A549 (cell line): ENCODE data around the gene PLCB3. TPM values are rescaled to one million over a fixed set of nuclear protein-coding genes. Genes with fewer than 3 reads are reported as not detected.

ENCODE experiments used
- ATAC-seq, 2 experiments: fragments of 200-7000 bp in 1 of 2; fragments of >200 bp in 1 of 2; cut with Nextera tagmentation in 1 of 2; cut with Tn5 transposase in 1 of 2; 3 replicates each; pipeline versions ENCODE4 v1.8.0 to v1.9.1; 2018 to 2020; ENCODE audit warnings: mild to moderate bottlenecking in 1 of 2, moderate library complexity in 1 of 2
- CTCF ChIA-PET: fragments of 300-600 bp; sonication (Branson Sonifier 250); formaldehyde crosslinking; extraction: SDS; loops from one replicate; lab custom pipeline; 2021; ENCODE audit warnings: antibody characterized with exemption, inconsistent platforms; lab: Yijun Ruan, JAX
- POLR2A ChIA-PET: fragments of 350-600 bp; formaldehyde crosslinking; extraction: SDS; loops from one replicate; lab custom pipeline; 2021; ENCODE audit warnings: antibody characterized with exemption, inconsistent platforms; lab: Yijun Ruan, JAX
- DNase-seq, 2 experiments: peaks; one replicate each; pipeline versions ENCODE4 v3.0.0 to v3.0.0-alpha.2; 2011 to 2016; ENCODE audit warnings: low read depth in 1 of 2, low spot score in 1 of 2
- FAIRE-seq: peaks from 2 replicates; lab custom pipeline; 2011; peaks lifted over from hg19 to GRCh38; lab: Jason Lieb, UNC
- H3K27ac ChIP-seq, 2 experiments: fragments of >200 bp; sonication (Bioruptor Twin); formaldehyde crosslinking; 3 replicates each; pipeline ENCODE4 v1.5.1; 2016 to 2017
- H3K4me1 ChIP-seq: fragments of >200 bp; sonication (Bioruptor Twin); formaldehyde crosslinking; 3 replicates; pipeline ENCODE4 v1.6.1; 2016
- H3K4me2 ChIP-seq: fragments of >200 bp; sonication (Bioruptor Twin); formaldehyde crosslinking; 3 replicates; pipeline ENCODE4 v1.6.1; 2016
- H3K4me3 ChIP-seq: fragments of >200 bp; sonication (Bioruptor Twin); formaldehyde crosslinking; 3 replicates; pipeline ENCODE4 v1.5.1; 2016
- H3K9me3 ChIP-seq: fragments of >200 bp; sonication (Bioruptor Twin); formaldehyde crosslinking; 3 replicates; pipeline ENCODE4 v1.6.1; 2016
- ATOH8 ChIP-seq: fragments of 250-450 bp; sonication (Bioruptor Pico); IDR thresholded peaks from 2 replicates; pipeline ENCODE4 v1.5.0; 2020; ENCODE audit warnings: low read depth, mild to moderate bottlenecking, moderate library complexity
- BHLHE40 ChIP-seq: IDR thresholded peaks from 2 replicates; pipeline ENCODE4 v1.6.1; 2012; ENCODE audit warnings: low read depth, low read length, inconsistent platforms
- CBX2 ChIP-seq: fragments of 200-600 bp; sonication (generic); IDR thresholded peaks from 2 replicates; pipeline ENCODE4 v1.6.1; 2016; ENCODE audit warnings: low read depth, mild to moderate bottlenecking, borderline replicate concordance
- EHF ChIP-seq: fragments of 250-450 bp; sonication (Bioruptor Pico); IDR thresholded peaks from 2 replicates; pipeline ENCODE4 v1.5.0; 2020; ENCODE audit warnings: mild to moderate bottlenecking
- EHMT2 ChIP-seq: fragments of 200-600 bp; sonication (generic); IDR thresholded peaks from 2 replicates; pipeline ENCODE4 v1.6.1; 2016; ENCODE audit warnings: antibody characterized with exemption, low read depth, mild to moderate bottlenecking, moderate library complexity
- FOXS1 ChIP-seq: fragments of 250-450 bp; sonication (Bioruptor Pico); IDR thresholded peaks from 2 replicates; pipeline ENCODE4 v1.5.0; 2020; ENCODE audit warnings: mild to moderate bottlenecking, moderate library complexity
- HMGXB4 ChIP-seq: fragments of 250-450 bp; sonication (Bioruptor Pico); IDR thresholded peaks from 2 replicates; pipeline ENCODE4 v1.5.0; 2021; ENCODE audit warnings: mild to moderate bottlenecking, moderate library complexity, borderline replicate concordance
- HOXA7 ChIP-seq: fragments of 250-450 bp; sonication (Bioruptor Pico); IDR thresholded peaks from 2 replicates; pipeline ENCODE4 v1.5.0; 2020; ENCODE audit warnings: mild to moderate bottlenecking, moderate library complexity
- HOXB13 ChIP-seq: fragments of 250-450 bp; sonication (Bioruptor Pico); IDR thresholded peaks from 2 replicates; pipeline ENCODE4 v1.5.0; 2020; ENCODE audit warnings: low read depth, mild to moderate bottlenecking, moderate library complexity
- HOXB5 ChIP-seq: fragments of 250-450 bp; sonication (Bioruptor Pico); IDR thresholded peaks from 2 replicates; pipeline ENCODE4 v1.5.0; 2020; ENCODE audit warnings: mild to moderate bottlenecking, moderate library complexity
- MYC ChIP-seq: IDR thresholded peaks from 2 replicates; pipeline ENCODE4 v1.6.1; 2012; ENCODE audit warnings: mild to moderate bottlenecking, inconsistent platforms, low read length, improper control_type of control experiment, borderline replicate concordance
- NPAS2 ChIP-seq: fragments of 250-450 bp; sonication (Bioruptor Pico); IDR thresholded peaks from 2 replicates; pipeline ENCODE4 v1.8.0; 2022; ENCODE audit warnings: mild to moderate bottlenecking, moderate library complexity, borderline replicate concordance
- POLR2A ChIP-seq: IDR thresholded peaks from 2 replicates; pipeline ENCODE4 v1.6.1; 2012; ENCODE audit warnings: mild to moderate bottlenecking, low read length
- RCOR1 ChIP-seq: fragments of 150-350 bp; IDR thresholded peaks from 2 replicates; pipeline ENCODE4 v1.6.1; 2014; ENCODE audit warnings: antibody characterized with exemption, low read length, low read depth
- RFX5 ChIP-seq: fragments of 450-650 bp; IDR thresholded peaks from 2 replicates; pipeline ENCODE4 v1.7.1; 2014; ENCODE audit warnings: antibody characterized with exemption, mild to moderate bottlenecking, moderate library complexity
- RNF2 ChIP-seq: fragments of 200-600 bp; sonication (generic); IDR thresholded peaks from 2 replicates; pipeline ENCODE4 v1.6.1; 2016; ENCODE audit warnings: low read depth, mild to moderate bottlenecking, antibody characterized with exemption, moderate library complexity, borderline replicate concordance
- SMC3 ChIP-seq: fragments of >200 bp; sonication (Bioruptor Twin); formaldehyde crosslinking; IDR thresholded peaks from 3 replicates; pipeline ENCODE4 v1.6.1; 2018; ENCODE audit warnings: inconsistent platforms
- TP53 ChIP-seq: fragments of 250-450 bp; sonication (Bioruptor Pico); IDR thresholded peaks from 2 replicates; pipeline ENCODE4 v1.5.0; 2021; ENCODE audit warnings: mild to moderate bottlenecking, moderate library complexity
- ZFP36 ChIP-seq: fragments of 450-650 bp; IDR thresholded peaks from 2 replicates; pipeline ENCODE4 v1.6.1; 2014; ENCODE audit warnings: borderline replicate concordance; ENCODE audit not compliant: partially characterized antibody
- WGBS: methylation state at CpG from one replicate; pipeline ENCODE4 v1.1.6; 2017; ENCODE audit errors: missing lambda C conversion rate; 5-methylcytosine and 5-hydroxymethylcytosine counted together
- polyA plus RNA-seq, 4 experiments: library from polyadenylated mRNA; depleted of rRNA in 3 of 4; stranded (reverse); fragments of >200 nt; fragmentation: RNase III in 1 of 4; extraction: RNeasy Plus Mini Kit Qiagen cat#74134 plus additional on column Dnase treatment in 1 of 4; gene quantifications; 2 replicates in 3 of 4; 3 replicates in 1 of 4; pipeline ENCODE4 v1.2.3, GENCODE V29; 2011 to 2017

Gene PLCB3
- polyA plus RNA-seq, 2 of the 4 experiments (the other 2 are of a cell fraction): 8.8 to 21.2 TPM

- Histone ChIP-seq H3K4me3 (no peak overlapping the region), H3K27ac (no peak overlapping the region), H3K4me1 (peaks cover 4% of the 10 kb centered on the region; the same call in 1 of the 3 replicates), H3K4me2 (no peak overlapping the region), H3K9me3 (no peaks in the 10 kb centered on the region)
- no peak for DNase-seq
- ChIA-PET CTCF (interaction anchor here (13.4 to 16.0 kb wide), 2 partner anchors 13 to 43 kb away, joined by 220 read pairs; partner anchors contain the start of genes CATSPERZ, ESRRA, PLCB3 and PPP1R14B), POLR2A (interaction anchor here (0.6 kb wide), 1 partner anchor 57 kb away, joined by 3 read pairs; the partner anchor contains the start of gene TRMT112)
- no peak for FAIRE-seq
- TF ChIP-seq SMC3: no peak
- ATAC-seq: no peak
- 88% methylated on average over 6 of the region's 6 CpGs for WGBS
Measured at GRCh38 chr11:64260147-64260708, 8.9 kb downstream of the PLCB3 start.

- no peaks in the 10 kb centered on the region for H3K9me3 ChIP-seq
- no peak for FAIRE-seq
- no peak for DNase-seq
- H3K4me2 ChIP-seq: no peak overlapping the region
- H3K27ac ChIP-seq: no peak overlapping the region
- ChIA-PET CTCF (interaction anchor here (13.4 to 16.0 kb wide), 2 partner anchors 14 to 41 kb away, joined by 220 read pairs; partner anchors contain the start of genes CATSPERZ, ESRRA, PLCB3 and PPP1R14B), POLR2A (no interaction called here)
- peaks cover 2% of the 10 kb centered on the region; the same call in 1 of the 3 replicates for H3K4me1 ChIP-seq
- no peak overlapping the region for H3K4me3 ChIP-seq
- WGBS: 93% methylated on average over 13 of the region's 18 CpGs
- no peak for ATAC-seq
- no peak for TF ChIP-seq CBX2
- no peak for TF ChIP-seq HOXA7
- TF ChIP-seq HOXB13: no peak
- no peak for TF ChIP-seq NPAS2 (CRISPR knock-in tag)
- no peak for TF ChIP-seq RFX5
- TF ChIP-seq MYC: no peak
- no peak for TF ChIP-seq ZFP36
- TF ChIP-seq HOXB5: no peak
- no peak for TF ChIP-seq ATOH8
- TF ChIP-seq EHF: no peak
- TF ChIP-seq RCOR1: no peak
- no peak for TF ChIP-seq RNF2
- no peak for TF ChIP-seq POLR2A
- TF ChIP-seq FOXS1: no peak
Measured at GRCh38 chr11:64261556-64262080, 10.3 kb downstream of the PLCB3 start.

- 94% methylated on average over 32 of the region's 42 CpGs for WGBS
- no peaks in the 10 kb centered on the region for H3K4me1 ChIP-seq
- ChIA-PET CTCF (interaction anchor here (0.9 to 16.0 kb wide), 5 partner anchors 9 to 57 kb away, joined by 3 to 220 read pairs (median 4); partner anchors contain the start of genes CATSPERZ, ESRRA, PLCB3 and PPP1R14B), POLR2A (interaction anchor here (1.7 kb wide), 1 partner anchor 42 kb away, joined by 6 read pairs; no protein-coding TSS in a partner anchor)
- ATAC-seq (no peak), DNase-seq (no peak), FAIRE-seq (no peak)
- no peak overlapping the region for H3K4me3 ChIP-seq
- no peak for TF ChIP-seq NPAS2 (CRISPR knock-in tag)
- no peak for TF ChIP-seq EHMT2
- no peak for TF ChIP-seq BHLHE40
- no peak for TF ChIP-seq TP53 (CRISPR knock-in tag)
- no peak for TF ChIP-seq SMC3
- no peak for TF ChIP-seq RFX5
- TF ChIP-seq HMGXB4: no peak
- H3K9me3 ChIP-seq: no peaks in the 10 kb centered on the region
- H3K4me2 ChIP-seq: no peak overlapping the region
- H3K27ac ChIP-seq: no peak overlapping the region
Measured at GRCh38 chr11:64262271-64263002, 11.1 kb downstream of the PLCB3 start.
